Neural progenitor cell (in vitro differentiated cells): ENCODE data around the gene PRSS3. TPM values are rescaled to one million over a fixed set of nuclear protein-coding genes. Genes with fewer than 3 reads are reported as not detected.

Source experiments
- DNase-seq: peaks from one replicate; pipeline ENCODE4 v3.0.0-alpha.2; 2016; ENCODE audit warnings: low spot score
- H2AFZ ChIP-seq: fragments of 200-600 bp; sonication (generic); replicated peaks from 2 replicates; pipeline ENCODE4 v1.6.1; 2016; ENCODE audit warnings: antibody characterized with exemption
- H3F3A ChIP-seq: fragments of 200-600 bp; sonication (generic); 2 replicates; pipeline ENCODE4 v1.6.1; 2016; ENCODE audit warnings: antibody characterized with exemption, low read depth
- H3K27ac ChIP-seq: fragments of 200-600 bp; sonication (generic); 2 replicates; pipeline ENCODE4 v1.5.1; 2016; ENCODE audit warnings: mild to moderate bottlenecking
- H3K27me3 ChIP-seq: fragments of 200-600 bp; sonication (generic); 2 replicates; pipeline ENCODE4 v1.6.1; 2016; ENCODE audit warnings: mild to moderate bottlenecking, moderate library complexity
- H3K36me3 ChIP-seq: fragments of 200-600 bp; sonication (generic); 2 replicates; pipeline ENCODE4 v1.5.1; 2016
- H3K4me1 ChIP-seq: fragments of 200-600 bp; sonication (generic); 2 replicates; pipeline ENCODE4 v1.6.1; 2016; ENCODE audit warnings: mixed run types
- H3K4me2 ChIP-seq: fragments of 200-600 bp; sonication (generic); 2 replicates; pipeline ENCODE4 v1.6.1; 2016
- H3K4me3 ChIP-seq: fragments of 200-600 bp; sonication (generic); 2 replicates; pipeline ENCODE4 v1.5.1; 2016
- H3K79me2 ChIP-seq: fragments of 200-600 bp; sonication (generic); 2 replicates; pipeline ENCODE4 v1.6.1; 2016; ENCODE audit warnings: low read depth
- H3K9ac ChIP-seq: fragments of 200-600 bp; sonication (generic); 2 replicates; pipeline ENCODE4 v1.6.1; 2016
- H3K9me3 ChIP-seq: fragments of 200-600 bp; sonication (generic); 2 replicates; pipeline ENCODE4 v1.5.1; 2016; ENCODE audit warnings: low read depth
- H4K20me1 ChIP-seq: fragments of 200-600 bp; sonication (generic); 2 replicates; pipeline ENCODE4 v1.6.1; 2016; ENCODE audit warnings: low read depth
- H3K27ac Mint-ChIP-seq: 3 replicates; pipeline ENCODE4 v1.8.0; 2021; ENCODE audit warnings: mixed read lengths
- H3K27me3 Mint-ChIP-seq: 2 replicates; pipeline ENCODE4 v1.8.0; 2022; ENCODE audit warnings: low read depth, mild to moderate bottlenecking, inconsistent platforms, moderate library complexity, mixed read lengths; ENCODE audit not compliant: insufficient read depth
- H3K36me3 Mint-ChIP-seq: 3 replicates; pipeline ENCODE4 v1.8.0; 2021; ENCODE audit warnings: mixed read lengths
- H3K4me1 Mint-ChIP-seq: 3 replicates; pipeline ENCODE4 v1.8.0; 2021; ENCODE audit warnings: mixed read lengths
- H3K4me3 Mint-ChIP-seq: 3 replicates; pipeline ENCODE4 v1.8.0; 2021; ENCODE audit warnings: mild to moderate bottlenecking, moderate library complexity, mixed read lengths
- H3K9me3 Mint-ChIP-seq: 3 replicates; pipeline ENCODE4 v1.8.0; 2020; ENCODE audit warnings: mixed read lengths
- EZH2 ChIP-seq: fragments of 200-600 bp; sonication (generic); IDR thresholded peaks from 2 replicates; pipeline ENCODE4 v1.6.1; 2017; ENCODE audit warnings: antibody characterized with exemption, mild to moderate bottlenecking, moderate library complexity
- EZH2phosphoT487 ChIP-seq: fragments of 200-600 bp; sonication (generic); IDR thresholded peaks from 2 replicates; pipeline ENCODE4 v1.6.1; 2017; ENCODE audit warnings: antibody characterized with exemption
- total RNA-seq: library from RNA; depleted of rRNA; stranded (reverse); fragments of >200 nt; gene quantifications from 2 replicates; pipeline ENCODE4 v1.2.3, GENCODE V29; 2015; ENCODE audit warnings: low replicate concordance
- TF ChIP-seq, protein P1 (sequence below): fragments of 200-600 bp; sonication (generic); IDR thresholded peaks from 2 replicates; pipeline ENCODE4 v1.5.1; 2017; ENCODE audit warnings: antibody characterized with exemption, mild to moderate bottlenecking

Gene PRSS3
- total RNA-seq, 1 donor from 2014 or later, result not detected

DNA sequence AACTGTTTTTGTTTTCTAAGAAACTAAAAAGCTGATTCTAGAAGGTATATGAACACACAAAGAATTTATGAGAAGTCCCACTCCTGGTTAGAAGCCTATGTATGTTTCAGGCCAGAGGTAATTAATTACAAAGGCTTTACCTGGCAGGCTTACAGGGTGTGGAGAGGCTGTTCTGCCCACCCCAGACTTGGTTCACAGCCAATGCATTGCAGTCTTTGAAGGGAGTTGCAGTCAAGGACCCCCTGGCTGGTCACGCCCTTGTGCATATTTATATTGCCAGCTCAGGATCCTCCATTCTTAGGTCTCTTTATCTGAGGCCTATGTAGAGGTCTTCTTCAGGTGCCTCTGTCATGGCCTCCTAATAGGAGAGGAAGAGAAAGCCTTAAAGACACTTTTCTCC is 13.6 kb upstream of the PRSS3 start:
- H3K4me2 ChIP-seq, result no peak overlapping the region
- H3K4me1 ChIP-seq, result no peaks in the 10 kb centered on the region
- H3F3A ChIP-seq, result no peaks in the 10 kb centered on the region
- H3K4me3 Mint-ChIP-seq, result no peak overlapping the region
- no peak overlapping the region for H2AFZ ChIP-seq
- H3K9me3 ChIP-seq, result no peaks in the 10 kb centered on the region
- H3K79me2 ChIP-seq, result no peaks in the 10 kb centered on the region
- H3K36me3 Mint-ChIP-seq, result no peaks in the 10 kb centered on the region
- no peaks in the 10 kb centered on the region for H3K9me3 Mint-ChIP-seq
- H3K4me1 Mint-ChIP-seq, result peaks cover 3% of the 10 kb centered on the region
- no peaks in the 10 kb centered on the region for H3K27me3 ChIP-seq
- H3K27ac Mint-ChIP-seq, result no peak overlapping the region
- H3K4me3 ChIP-seq, result no peak overlapping the region
- H4K20me1 ChIP-seq, result no peaks in the 10 kb centered on the region
- TF ChIP-seq, protein P1, sequence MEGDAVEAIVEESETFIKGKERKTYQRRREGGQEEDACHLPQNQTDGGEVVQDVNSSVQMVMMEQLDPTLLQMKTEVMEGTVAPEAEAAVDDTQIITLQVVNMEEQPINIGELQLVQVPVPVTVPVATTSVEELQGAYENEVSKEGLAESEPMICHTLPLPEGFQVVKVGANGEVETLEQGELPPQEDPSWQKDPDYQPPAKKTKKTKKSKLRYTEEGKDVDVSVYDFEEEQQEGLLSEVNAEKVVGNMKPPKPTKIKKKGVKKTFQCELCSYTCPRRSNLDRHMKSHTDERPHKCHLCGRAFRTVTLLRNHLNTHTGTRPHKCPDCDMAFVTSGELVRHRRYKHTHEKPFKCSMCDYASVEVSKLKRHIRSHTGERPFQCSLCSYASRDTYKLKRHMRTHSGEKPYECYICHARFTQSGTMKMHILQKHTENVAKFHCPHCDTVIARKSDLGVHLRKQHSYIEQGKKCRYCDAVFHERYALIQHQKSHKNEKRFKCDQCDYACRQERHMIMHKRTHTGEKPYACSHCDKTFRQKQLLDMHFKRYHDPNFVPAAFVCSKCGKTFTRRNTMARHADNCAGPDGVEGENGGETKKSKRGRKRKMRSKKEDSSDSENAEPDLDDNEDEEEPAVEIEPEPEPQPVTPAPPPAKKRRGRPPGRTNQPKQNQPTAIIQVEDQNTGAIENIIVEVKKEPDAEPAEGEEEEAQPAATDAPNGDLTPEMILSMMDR, result no peak
- TF ChIP-seq EZH2phosphoT487, result no peak
- no peak for TF ChIP-seq EZH2
- DNase-seq, result no peak
- H3K9ac ChIP-seq, result no peak overlapping the region
- no peak overlapping the region for H3K27ac ChIP-seq
- no peaks in the 10 kb centered on the region for H3K27me3 Mint-ChIP-seq
- H3K36me3 ChIP-seq, result no peaks in the 10 kb centered on the region

DNA sequence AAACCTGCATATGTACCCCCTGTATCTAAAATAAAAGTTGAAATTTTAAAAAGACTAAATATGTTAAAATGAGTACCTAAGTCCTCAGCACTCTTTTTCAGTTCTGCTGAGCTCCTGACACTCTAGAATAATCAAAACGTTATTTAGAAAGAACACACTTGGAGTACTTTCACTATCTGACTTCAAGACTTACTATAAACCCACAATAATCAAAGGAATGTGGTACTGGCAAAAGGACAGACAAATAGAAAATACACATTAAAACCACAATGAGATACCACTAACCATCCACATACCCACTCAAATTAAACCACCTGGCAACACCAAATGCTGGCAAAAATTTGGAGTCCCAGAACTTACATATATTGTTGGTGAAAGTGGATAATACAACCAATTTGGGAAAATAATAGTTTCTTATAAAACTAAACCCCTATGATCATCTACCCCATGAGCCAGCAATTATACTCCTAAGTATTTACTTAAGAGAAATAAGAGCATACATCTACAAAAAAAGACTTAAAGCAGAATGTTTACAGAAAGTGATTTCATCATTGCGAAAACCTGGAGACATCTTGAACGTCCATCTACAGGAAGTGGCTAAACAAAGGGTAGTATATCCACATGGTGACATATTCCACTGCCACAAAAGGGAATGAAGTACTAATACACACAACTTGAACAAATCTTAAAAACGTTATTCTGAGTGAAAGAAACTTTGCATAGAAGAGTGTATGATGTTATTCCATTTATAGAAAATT is 12.8 kb upstream of the PRSS3 start:
- Histone ChIP-seq H2AFZ (no peak overlapping the region), H3K9me3 (no peaks in the 10 kb centered on the region), H3K79me2 (no peaks in the 10 kb centered on the region), H3K36me3 (no peaks in the 10 kb centered on the region), H3K27ac (no peak overlapping the region), H3K27me3 (no peaks in the 10 kb centered on the region), H3K4me3 (no peak overlapping the region), H3F3A (no peaks in the 10 kb centered on the region), H4K20me1 (no peaks in the 10 kb centered on the region), H3K9ac (no peak overlapping the region), H3K4me1 (no peaks in the 10 kb centered on the region), H3K4me2 (no peak overlapping the region)
- Mint-ChIP-seq H3K27ac (no peak overlapping the region), H3K4me1 (peaks cover 3% of the 10 kb centered on the region), H3K4me3 (no peak overlapping the region), H3K36me3 (no peaks in the 10 kb centered on the region), H3K27me3 (peaks cover 2% of the 10 kb centered on the region), H3K9me3 (no peaks in the 10 kb centered on the region)
- TF ChIP-seq EZH2phosphoT487 (no peak), EZH2 (no peak)
- TF ChIP-seq, protein P1, result no peak
- DNase-seq, result no peak

DNA sequence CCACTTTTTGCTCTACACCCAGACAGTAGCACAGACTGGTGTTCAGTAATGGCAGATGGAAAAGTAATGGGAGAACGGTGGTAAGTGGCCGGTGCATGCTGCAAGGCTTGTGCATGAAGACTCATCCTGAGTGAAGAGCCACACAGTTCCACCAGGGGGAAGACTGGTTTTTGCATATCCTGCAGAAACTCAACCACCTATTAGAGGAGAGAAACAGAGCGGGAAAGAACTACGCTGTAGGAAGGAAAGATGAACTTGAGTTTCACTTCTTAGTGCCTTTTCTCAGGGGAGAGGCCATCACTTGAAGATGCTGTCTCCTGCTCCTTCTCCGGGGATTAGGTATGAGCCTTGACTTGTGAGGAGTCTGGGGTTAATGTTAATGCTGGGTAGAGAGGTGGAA is 9.4 kb upstream of the PRSS3 start:
- no peaks in the 10 kb centered on the region for H3K9me3 ChIP-seq
- no peak overlapping the region for H3K4me3 ChIP-seq
- H2AFZ ChIP-seq, result no peak overlapping the region
- Mint-ChIP-seq H3K9me3 (no peaks in the 10 kb centered on the region), H3K4me3 (no peak overlapping the region), H3K36me3 (no peaks in the 10 kb centered on the region), H3K27ac (no peak overlapping the region), H3K4me1 (no peaks in the 10 kb centered on the region), H3K27me3 (peaks cover 2% of the 10 kb centered on the region)
- H3K4me1 ChIP-seq, result no peaks in the 10 kb centered on the region
- no peak overlapping the region for H3K4me2 ChIP-seq
- H3F3A ChIP-seq, result no peaks in the 10 kb centered on the region
- H3K36me3 ChIP-seq, result no peaks in the 10 kb centered on the region
- no peak overlapping the region for H3K27ac ChIP-seq
- H4K20me1 ChIP-seq, result no peaks in the 10 kb centered on the region
- H3K9ac ChIP-seq, result no peak overlapping the region
- H3K27me3 ChIP-seq, result no peaks in the 10 kb centered on the region
- peak; percentile 11 for DNase-seq
- TF ChIP-seq, protein P1, result peak; percentile 30
- TF ChIP-seq EZH2phosphoT487 (no peak), EZH2 (no peak)
- H3K79me2 ChIP-seq, result no peaks in the 10 kb centered on the region
